NCI-H524 (cell line): ENCODE measurements around the gene CPEB4.

Experiments used
- DNase-seq, 2 experiments: peaks; one replicate each; lab custom pipeline; 2025; lab: John Stamatoyannopoulos, UW

The CPEB4 gene

DNA sequence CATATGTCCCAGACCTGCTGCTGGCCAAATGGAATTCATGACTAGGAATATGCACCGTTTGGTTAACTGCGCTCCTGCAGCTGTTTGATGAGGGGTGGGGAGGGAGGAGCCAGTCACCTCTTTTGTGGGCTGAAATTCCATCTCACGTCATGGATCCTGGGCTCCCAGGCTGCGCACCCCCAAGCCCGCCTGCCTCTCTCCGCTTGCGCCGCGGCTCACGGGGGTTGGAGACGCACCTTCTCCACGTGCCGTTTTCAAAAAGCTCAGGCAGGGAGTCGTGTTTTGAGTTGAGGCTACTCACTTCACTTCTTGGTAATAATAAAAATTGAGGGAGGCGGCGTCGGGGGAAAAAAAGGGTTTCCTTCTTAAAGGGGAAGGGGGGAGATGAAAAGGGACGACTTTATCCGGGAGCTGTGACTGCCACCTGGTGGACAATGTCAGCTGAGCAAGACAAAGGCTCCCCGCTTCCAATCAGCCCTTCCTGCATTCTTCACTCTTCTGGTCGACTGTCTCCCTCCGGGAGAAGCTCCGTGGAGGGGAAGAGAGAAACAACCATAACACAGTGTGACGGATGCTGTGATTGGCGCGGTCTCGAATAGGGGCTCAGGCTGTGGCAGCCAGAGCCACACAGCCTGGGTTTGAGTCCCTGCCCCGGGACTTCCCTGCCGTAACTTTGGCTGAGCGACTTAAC lies 84.9 kb downstream of the CPEB4 start:
- peak; percentile 71 to 77 for DNase-seq

GRCh38 chr5:173973616-173973969 lies 85.4 kb downstream of the CPEB4 start:
- DNase-seq: peak in 1 of 2 experiments; percentile 14

DNA sequence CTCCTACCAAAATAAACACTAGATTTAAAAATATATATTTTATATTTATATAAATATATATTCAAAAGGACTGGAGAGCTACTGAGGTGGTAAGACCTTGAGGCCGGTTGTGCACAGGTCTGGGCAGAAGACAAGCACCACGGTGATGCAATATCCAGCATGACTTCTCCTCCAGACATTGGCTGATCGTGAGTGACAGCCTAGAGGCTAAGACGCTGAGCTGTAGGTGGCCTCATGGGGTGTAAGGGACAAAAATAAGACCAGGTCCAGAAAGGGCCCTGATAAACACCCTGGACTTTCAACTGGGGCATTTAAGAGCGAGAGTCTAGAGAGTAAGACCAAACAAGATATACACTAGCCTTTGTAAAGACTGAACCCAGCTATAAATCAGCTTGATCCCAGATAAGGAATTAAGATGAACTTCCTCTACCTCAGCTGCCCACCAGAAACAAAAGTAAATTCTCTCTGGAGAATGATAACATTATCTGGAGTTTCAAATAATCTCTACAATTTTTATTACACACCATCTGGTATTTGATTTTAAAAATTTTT lies 86.6 kb downstream of the CPEB4 start:
- DNase-seq: no peak

GRCh38 chr5:173981185-173981761 lies 93.1 kb downstream of the CPEB4 start:
- peak in 1 of 2 experiments; percentile 6 for DNase-seq

DNA sequence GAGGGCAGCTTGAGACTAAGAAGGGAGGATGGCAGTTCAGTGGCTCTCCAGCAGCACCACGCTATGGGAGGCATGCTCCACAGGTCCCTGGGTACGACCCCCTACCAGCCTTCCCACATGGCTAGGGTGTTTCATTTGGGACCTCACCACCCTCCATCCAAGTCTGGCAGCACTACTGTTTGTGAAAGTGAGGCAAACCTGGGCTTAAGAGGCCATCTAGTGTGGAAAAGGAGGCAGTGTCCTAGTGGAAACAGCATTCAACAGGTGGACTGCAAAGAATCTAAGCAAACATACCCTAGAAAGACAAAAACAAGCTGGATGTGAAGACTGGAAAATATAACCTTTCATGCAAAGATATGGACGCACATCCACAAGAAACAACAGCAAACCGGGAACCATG lies 96.1 kb downstream of the CPEB4 start:
- DNase-seq: peak in 1 of 2 experiments; percentile 58

GRCh38 chr5:173988554-173989431 lies 100.6 kb downstream of the CPEB4 start, which contains the start of gene C5orf47:
TSS of gene C5orf47 (plus strand) at chr5:173989170. CDS start at chr5:173989264, 94 bp downstream.
- no peak for DNase-seq

DNA sequence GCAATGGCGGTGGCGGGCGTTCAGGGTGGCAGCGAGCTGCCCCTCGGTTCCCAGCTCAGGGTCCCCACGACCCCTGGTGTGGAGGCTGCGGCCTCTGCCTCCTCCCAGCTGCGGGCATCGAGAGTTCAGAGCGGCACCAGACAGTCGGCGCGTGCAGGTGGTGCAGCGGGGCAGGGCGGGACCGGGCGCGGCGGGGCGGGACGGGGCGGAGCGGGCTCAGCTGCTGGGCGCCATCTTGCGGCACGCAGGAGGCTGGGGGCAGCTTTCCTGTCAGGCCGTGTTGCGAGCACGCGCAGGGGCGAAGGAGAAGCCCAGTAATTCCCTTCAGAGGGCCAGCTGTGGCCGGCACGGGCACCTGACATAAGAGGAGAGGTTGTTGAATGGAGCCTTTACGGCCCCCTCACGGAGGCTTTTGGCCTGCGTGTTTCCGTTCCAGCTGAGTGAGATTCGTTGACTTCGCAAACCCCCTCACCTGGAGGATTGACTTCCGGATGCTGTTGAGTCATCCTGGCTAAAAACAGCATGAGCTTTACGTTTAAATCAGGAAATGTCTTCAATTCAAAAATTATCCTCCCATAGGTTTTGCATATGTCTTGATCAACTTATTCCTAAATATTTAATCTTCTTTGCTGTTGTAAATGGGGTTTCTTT lies 101.4 kb downstream of the CPEB4 start:
- no peak for DNase-seq

DNA sequence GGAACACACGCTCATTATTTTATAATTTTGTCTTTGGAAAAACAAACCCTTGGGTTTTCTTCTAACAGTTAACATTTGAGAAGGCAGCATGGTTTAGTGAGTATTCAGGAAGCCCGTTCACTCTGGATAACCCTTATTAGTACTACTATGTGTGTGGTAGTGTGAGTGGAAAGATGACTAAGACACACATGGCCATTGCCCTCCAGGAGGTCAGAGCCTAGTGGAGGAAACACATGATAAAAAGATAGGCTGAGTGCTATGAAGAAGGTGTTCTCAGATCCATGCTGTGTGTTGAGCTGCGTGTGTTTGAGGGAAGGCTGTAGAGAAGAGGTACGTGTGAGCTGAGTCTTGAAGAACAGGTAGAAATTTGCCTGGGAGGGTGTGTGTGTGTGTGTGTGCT lies 109.2 kb downstream of the CPEB4 start:
- DNase-seq: no peak

- DNase-seq: no peak
Measured at GRCh38 chr5:173998531-173998930, 110.4 kb downstream of the CPEB4 start.

- DNase-seq: no peak
Measured at GRCh38 chr5:174000076-174000475, 111.9 kb downstream of the CPEB4 start.

- DNase-seq: no peak
Measured at GRCh38 chr5:174003795-174004194, 115.6 kb downstream of the CPEB4 start.

GRCh38 chr5:174008922-174009321 lies 120.8 kb downstream of the CPEB4 start:
- DNase-seq: no peak

DNA sequence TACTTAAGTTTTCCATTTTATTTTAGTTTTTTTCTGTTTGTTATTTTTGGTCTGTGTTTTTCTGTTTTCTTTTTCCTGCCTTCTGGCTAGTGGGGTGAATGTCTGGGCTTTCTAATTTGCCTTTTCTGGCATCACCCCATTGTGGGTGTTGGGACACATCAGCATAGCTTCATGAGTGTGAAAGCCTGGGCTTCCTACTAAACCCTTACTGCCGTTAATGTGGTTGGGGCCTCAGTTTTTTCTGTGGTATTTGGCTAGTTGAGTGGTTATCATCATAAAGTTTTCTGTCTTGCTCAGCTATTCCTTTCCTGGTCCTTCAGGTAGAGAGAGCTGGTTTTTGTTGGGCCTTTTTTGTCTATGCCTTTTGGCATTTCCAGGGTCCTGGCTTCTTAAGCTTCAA lies 122.2 kb downstream of the CPEB4 start:
- DNase-seq: no peak

- no peak for DNase-seq
Measured at GRCh38 chr5:174011441-174011840, 123.3 kb downstream of the CPEB4 start.
